GOT3 (cell line): ENCODE data around the gene INAFM1.
"Not testable (repeated sequence)": the region's sequence is repeated elsewhere in the genome, so short reads cannot be mapped to it uniquely, and the experiment has no call there.

Source experiments
- DNase-seq: peaks from one replicate; lab custom pipeline; 2025; ENCODE audit warnings: mixed read lengths; lab: John Stamatoyannopoulos, UW

INAFM1 gene

GRCh38 chr19:47267350-47267759 lies 7.3 kb upstream of the INAFM1 start:
- no peak for DNase-seq

GRCh38 chr19:47268028-47268427 lies 6.7 kb upstream of the INAFM1 start:
- no peak for DNase-seq

DNA sequence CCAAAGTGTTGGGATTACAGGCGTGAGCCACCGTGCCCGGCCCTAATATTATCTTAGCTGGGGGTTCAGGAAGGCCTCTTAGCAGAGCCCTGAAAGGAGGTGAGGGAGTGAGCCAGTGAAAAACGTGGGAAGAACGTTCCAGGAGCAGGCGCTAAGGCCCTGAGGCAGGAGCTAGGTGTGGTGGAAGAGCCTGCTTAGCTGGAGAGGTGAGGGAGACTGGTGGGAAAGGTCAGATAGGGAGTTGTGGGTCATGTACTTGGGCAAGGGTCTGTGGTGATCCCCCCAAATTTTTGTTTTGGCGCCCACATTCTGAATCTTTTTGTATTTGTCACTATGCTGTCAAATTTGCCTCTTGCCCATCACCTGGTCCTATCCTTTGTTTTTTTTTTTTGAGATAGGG lies 5.1 kb upstream of the INAFM1 start:
- DNase-seq: no peak

GRCh38 chr19:47270408-47270807 lies 4.3 kb upstream of the INAFM1 start:
- DNase-seq: no peak

DNA sequence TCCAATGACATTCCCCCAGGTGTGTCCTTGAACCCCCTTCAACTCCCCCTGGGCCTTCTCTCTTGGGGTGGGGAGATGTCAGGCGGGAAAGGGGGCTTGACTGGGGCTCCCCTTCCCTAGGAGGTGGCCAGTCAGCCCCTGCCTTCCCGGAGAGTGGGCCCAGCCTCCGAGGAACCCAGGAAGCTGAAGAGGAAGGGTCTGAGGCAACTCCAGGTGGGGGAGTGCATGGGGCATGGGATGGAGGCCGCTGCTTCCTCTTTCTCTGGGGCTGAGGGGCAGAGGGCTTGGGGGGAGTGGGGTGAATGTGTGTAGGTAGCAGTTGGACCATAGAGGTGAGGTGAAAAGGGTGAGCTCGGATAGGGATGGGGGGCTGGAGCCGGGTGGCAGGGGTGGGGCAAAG lies 2.7 kb upstream of the INAFM1 start:
- no peak for DNase-seq

DNA sequence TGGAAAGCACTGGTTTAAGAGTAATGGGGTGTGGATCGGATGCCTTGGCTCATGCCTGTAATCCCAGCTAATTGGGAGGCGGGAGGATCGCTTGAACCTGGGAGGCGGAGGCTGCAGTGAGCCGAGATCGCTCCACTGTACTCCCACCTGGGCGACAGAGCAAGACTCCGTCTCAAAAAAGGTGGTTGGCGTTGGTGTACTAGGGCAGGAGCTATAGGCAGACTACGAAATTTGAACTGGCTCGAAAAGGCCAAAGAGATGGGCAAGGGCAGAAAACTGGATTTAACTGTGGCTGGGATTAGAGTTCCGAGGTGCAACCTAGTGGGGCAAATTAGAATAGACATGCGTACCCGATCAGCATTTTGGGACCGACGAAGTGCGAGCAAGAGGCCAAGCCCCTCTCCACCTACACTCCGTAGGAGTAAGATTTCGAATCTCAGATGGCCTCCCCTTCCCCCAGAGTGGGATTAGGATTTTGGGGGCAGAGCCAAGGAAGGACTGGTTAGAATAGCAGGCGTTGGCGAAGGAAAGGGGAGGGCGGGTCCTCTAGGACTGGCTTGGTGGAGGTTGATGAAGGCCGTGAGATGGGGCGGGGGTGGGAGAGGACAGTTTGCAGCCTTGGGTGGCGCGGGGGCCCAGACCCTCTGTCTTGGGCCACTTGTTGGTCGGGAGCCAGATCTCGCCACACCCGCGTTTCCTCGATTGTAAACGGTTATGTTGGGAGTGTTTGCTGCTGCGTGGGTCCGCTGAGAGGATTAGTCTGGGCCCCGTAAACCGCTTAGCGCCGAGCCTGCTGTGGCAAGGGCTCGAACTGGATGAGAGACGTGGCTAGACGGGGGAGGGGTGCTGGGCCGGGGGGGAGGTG lies 2.0 kb upstream of the INAFM1 start:
- DNase-seq: no peak

- peak; percentile 77 for DNase-seq
Observed at GRCh38 chr19:47273313-47274070, 1.2 kb upstream of the INAFM1 start.

- DNase-seq: no peak
Observed at GRCh38 chr19:47274891-47275761, 441 bp downstream of the INAFM1 start.

- DNase-seq: no peak
Observed at GRCh38 chr19:47275791-47276461, 1.2 kb downstream of the INAFM1 start.

DNA sequence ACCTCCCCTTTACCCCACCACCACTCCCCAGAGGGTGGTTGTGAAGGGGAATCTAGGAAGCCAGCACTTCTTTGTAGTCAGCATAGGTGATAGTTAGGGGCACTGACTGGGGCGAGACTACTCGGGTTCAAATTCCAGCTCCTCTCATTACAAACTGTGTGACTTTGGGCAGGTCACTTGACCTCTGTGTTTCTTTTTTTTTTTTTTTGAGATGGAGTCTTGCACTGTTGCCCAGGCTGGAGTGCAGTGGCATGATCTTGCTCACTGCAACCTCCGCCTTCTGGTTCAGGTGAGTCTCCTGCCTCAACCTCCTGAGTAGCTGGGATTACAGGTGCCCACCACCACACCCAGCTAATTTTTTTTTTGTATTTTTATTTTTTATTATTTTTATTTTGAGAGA lies 1.8 kb downstream of the INAFM1 start:
- DNase-seq: not testable (repeated sequence)

DNA sequence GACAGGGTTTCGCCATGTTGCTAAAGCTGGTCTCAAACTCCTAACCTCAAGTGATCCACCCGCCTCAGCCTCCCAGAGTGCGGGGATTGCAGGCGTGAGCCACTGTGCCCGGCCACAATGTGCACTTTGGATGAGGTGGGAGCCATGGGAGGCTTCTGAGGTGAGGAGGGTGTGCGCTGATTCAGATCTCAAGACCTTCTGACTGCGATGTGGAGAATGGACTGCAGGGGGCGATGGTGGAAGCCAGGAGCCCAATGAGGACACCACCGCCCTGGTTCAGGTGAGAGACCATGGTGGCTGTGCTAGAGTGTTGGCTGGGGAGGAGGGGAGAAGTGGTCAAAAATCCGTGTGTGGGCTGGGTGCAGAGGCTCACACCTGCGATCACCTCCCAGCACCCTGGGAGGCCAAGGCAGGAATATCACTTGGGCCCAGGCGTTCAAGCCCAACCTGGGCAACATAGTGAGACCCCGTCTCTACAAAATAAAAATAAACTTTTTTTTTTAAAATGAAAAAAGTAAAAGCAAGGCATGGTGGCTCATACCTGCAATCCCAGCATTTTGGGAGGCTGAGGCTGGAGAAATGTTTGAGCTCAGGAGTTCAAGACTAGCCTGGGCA lies 5.6 kb downstream of the INAFM1 start:
- DNase-seq: no peak

GRCh38 chr19:47283405-47284059 lies 8.8 kb downstream of the INAFM1 start:
- DNase-seq: no peak

DNA sequence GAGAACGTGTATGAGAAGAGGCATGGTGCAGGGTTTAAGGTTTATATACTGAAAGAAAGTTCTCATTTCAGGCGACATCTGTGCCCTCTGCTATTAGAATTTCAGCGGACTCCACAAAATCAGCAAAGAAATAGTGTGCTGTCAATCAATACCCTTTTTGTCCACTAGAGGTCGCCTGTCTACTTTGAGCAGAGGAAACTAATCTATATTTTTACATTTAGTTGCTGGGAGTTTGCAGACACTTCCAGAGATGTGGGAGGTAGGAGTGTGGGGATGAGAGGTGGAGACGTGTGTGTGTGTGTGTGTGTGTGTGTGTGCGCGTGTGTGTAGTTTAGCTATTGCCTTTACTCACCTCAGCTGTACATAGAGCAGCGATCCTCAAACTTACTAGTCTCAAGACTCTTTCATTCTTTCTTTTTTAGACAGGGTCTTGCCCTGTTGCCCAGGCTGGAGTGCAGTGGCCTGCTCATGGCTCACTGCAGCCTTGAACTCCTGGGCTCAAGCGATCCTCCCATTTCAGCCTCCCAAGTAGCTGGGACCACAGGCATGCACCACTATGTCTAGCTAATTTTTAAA lies 9.7 kb downstream of the INAFM1 start:
- DNase-seq: no peak

DNA sequence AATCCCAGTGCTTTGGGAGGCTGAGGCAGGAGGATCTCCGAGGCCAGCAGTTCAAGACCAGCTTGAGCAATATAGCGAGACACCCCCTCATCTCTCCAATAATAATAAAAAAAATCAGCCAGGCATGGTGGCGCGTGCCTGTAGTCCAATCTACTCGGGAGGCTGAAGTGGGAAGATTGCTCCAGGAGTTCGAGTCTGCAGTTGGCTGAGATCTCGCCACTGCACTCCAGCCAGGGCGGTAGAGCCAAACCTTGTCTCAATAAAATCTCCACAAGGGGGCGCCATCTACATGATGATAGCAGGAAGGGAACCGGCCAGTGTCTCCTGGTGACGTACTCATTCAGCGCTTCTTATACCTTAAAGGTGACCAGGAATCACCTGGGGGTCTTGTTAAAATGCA lies 21.4 kb downstream of the INAFM1 start:
- peak; percentile 25 for DNase-seq

DNA sequence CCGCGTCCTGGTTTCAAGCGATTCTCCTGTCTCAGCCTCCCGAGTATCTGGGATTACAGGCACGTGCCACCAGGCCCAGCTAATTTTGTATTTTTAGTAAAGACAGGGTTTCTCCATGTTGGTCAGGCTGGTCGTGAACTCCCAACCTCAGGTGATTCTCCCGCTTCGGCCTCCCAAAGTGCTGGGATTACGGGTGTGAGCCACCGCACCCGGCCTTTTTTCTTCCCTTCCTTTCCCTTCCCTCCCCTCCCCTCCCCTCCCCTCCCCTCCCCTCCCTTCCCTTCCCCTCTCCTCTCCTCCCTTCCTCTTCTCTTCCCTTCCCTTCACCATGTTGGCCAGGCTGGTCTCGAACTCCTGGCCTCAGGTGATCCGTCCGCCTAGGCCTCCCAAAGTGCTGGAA lies 26.2 kb downstream of the INAFM1 start:
- DNase-seq: not testable (repeated sequence)

GRCh38 chr19:47302249-47302648 lies 27.6 kb downstream of the INAFM1 start:
- no peak for DNase-seq

GRCh38 chr19:47303966-47304365 lies 29.3 kb downstream of the INAFM1 start:
- DNase-seq: no peak

GRCh38 chr19:47305309-47305751 lies 30.6 kb downstream of the INAFM1 start:
- DNase-seq: peak; percentile 25

GRCh38 chr19:47306303-47306702 lies 31.6 kb downstream of the INAFM1 start:
- no peak for DNase-seq

DNA sequence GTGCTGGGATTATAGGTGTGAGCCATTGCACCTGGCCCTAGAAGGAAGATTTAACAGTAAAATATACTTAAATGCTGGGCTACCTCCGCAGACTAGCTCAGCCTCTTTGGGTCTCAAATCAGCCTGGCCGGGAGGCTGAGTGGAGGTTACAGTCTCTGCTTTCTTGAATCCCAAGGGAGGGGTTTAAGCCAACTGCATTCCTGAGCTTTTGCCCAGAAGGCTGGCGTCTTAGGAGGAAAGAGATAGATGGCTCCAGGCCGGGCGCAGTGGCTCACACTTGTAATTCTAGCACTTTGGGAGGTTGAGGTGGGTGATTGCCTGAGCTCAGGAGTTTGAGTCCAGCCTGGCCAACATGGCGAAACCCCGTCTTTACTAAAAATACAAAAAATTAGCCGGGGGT lies 34.4 kb downstream of the INAFM1 start:
- no peak for DNase-seq
